Measurements from ENCODE around the gene ELL.

Gene ELL

DNA sequence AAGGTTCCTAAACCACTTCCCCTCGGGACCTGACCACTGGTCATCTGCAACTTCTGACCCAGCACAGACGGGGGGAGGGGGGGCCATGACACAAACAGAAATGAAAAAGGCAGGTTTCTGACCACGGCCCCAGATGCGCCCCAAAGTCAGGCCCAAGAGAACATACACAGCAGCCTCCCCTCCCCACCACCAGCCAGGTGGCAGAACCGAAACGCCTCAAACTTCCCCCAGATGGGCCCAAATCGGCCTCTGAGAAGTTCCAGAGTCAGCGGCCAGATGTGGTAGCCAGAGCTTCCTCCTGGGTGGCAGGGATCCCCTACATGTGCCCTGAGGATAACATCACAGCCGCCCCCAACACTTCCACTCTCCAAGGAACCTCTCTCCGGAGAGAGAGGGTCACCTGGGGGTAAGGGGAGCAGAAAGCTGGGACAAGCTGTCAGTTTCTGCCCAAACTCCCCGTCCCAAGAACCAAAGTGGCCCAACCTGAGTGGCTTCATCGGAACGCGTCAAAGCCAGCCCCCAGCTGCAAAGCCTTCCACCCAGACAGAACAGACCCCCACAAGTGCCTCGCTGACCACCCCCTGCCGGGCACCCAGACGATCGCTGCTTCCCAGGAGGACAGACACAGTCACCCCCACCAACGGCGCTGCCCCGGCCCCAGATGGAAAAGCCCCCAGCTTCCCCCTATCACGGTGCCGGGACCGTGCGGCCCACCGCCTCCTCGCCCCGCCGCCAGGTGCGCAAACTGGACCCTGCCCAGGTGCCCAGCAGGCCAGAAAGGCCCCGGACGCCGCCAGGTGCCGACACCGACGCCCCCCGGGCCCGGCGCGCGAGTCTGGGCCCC lies 800 bp downstream of the ELL start:
- TF ChIP-seq, protein P1, sequence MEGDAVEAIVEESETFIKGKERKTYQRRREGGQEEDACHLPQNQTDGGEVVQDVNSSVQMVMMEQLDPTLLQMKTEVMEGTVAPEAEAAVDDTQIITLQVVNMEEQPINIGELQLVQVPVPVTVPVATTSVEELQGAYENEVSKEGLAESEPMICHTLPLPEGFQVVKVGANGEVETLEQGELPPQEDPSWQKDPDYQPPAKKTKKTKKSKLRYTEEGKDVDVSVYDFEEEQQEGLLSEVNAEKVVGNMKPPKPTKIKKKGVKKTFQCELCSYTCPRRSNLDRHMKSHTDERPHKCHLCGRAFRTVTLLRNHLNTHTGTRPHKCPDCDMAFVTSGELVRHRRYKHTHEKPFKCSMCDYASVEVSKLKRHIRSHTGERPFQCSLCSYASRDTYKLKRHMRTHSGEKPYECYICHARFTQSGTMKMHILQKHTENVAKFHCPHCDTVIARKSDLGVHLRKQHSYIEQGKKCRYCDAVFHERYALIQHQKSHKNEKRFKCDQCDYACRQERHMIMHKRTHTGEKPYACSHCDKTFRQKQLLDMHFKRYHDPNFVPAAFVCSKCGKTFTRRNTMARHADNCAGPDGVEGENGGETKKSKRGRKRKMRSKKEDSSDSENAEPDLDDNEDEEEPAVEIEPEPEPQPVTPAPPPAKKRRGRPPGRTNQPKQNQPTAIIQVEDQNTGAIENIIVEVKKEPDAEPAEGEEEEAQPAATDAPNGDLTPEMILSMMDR (IDR thresholded peaks at IDR 0.05; ENCODE audit: control insufficient read depth, extremely low read depth, insufficient read depth), result no peak
- DNase-seq (ENCODE audit: low read depth), result no peak

DNA sequence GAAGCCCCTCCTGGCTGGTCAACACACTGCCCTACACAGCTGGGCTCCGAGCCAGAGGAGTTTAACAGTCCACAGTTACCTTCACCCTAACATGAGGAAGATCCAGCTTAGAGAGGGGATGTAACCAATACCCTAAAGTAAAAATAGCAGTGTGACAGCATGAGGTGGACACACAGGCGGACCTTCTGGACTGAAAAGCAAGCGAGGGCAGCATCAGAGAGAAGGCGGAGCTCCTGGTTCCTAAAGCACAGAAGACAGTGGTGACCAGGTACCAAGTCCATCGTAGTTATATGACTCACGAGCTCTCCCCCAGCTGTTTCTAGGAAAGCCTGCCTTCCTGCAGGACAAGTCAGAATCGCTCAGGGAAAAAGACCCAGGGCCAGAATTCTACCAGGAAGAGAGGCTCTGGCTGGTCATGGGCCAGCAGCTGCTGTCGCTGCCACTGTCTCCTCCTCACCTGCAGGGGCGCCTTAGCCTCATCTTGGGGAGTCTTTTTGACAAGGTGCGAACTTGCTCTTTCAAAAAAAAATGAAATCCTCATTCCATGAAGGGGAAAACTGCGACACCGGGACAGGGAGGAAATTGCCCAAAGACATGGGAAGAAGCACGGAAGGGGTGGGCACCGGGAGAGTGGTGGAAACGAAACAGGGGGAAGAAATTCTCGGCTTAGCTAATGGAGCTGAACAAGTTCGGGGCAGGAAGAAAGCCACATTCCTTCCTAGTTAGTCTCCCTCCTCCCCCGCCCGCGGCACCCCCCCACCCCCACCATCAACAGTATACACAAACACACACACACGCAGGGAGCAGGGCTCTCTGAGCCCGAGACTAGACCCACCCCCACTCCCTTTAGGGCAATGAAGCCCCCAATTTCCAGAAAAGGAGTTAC lies 1.7 kb downstream of the ELL start:
- H3K4me3 ChIP-seq (ENCODE audit: low read depth, low read length), result peak overlapping the region; percentile 66
- peak; percentile 82 for DNase-seq (ENCODE audit: low read depth)
- TF ChIP-seq, protein P1 (IDR thresholded peaks at IDR 0.05; ENCODE audit: control insufficient read depth, extremely low read depth, insufficient read depth), result peak; percentile 77

More for the DNA sequence above, 800 bp downstream of the ELL start:
- peak overlapping the region; percentile 66 for H3K4me3 ChIP-seq (ENCODE audit: low read depth, low read length)

DNA sequence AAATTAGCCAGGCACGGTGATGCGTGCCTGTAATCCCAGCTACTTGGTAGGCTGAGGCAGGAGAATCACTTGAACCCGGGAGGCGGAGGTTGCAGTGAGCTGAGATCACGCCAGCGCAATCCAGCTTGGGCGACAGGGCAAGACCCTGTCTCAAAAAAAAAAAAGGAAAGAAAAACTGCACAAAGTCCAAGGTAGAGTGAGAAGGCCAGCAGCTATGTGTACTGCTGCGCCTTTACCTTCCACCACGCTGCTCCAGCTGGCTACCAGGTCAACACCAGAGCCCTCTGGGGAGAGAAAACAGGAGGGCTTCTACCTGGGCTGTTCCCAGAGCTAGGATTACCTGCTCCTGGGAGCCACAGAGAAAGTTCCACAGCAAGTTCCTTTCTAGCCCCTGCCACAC lies 3.2 kb downstream of the ELL start:
- no peak for DNase-seq (ENCODE audit: low read depth)
- H3K4me3 ChIP-seq (ENCODE audit: low read depth, low read length), result no peak overlapping the region
- TF ChIP-seq, protein P1 (IDR thresholded peaks at IDR 0.05; ENCODE audit: control insufficient read depth, extremely low read depth, insufficient read depth), result no peak

DNA sequence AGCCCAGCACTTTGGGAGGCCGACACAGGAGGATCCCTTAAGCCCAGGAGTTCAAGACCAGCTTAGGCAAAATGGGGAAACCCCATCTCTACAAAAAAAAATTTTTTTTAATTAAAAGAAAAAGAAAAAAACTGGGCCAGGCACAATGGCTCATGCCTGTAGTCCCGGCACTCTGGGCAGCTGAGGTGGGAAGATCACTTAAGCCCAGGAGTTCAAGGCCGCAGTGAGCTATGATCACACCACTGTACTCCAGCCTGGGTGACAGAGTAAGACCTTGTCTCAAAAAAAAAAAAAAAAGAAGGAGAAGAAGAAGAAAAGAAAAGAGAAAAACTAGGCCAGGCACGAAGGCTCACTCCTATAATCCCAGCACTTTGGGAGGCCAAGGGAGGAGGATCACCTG lies 4.3 kb downstream of the ELL start:
- no peak for DNase-seq (ENCODE audit: low read depth)
- TF ChIP-seq, protein P1 (IDR thresholded peaks at IDR 0.05; ENCODE audit: control insufficient read depth, extremely low read depth, insufficient read depth), result no peak
- no peak overlapping the region for H3K4me3 ChIP-seq (ENCODE audit: low read depth, low read length)

DNA sequence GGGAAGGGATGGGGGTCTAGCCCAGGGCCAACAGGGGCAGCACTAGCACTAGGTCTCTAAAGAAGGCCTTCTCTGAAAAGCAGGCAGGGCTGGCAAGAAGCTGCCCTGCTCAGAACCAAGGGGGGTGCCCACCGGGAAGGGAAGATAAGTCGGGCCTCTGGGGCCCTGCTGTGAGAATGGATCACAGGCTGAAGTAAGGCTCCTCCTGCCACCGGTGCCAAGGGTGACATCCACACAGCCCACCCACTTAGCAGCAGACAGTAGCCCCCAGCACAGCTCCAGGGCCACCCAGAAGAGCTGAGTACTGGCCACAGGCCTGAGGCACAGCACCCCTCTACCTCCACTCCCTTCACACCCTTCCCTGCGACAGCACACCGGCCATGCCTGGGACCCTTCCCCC lies 5.9 kb downstream of the ELL start:
- no peak for DNase-seq (ENCODE audit: low read depth)
- H3K4me3 ChIP-seq (ENCODE audit: low read depth, low read length), result no peak overlapping the region
- TF ChIP-seq, protein P1 (IDR thresholded peaks at IDR 0.05; ENCODE audit: control insufficient read depth, extremely low read depth, insufficient read depth), result no peak

DNA sequence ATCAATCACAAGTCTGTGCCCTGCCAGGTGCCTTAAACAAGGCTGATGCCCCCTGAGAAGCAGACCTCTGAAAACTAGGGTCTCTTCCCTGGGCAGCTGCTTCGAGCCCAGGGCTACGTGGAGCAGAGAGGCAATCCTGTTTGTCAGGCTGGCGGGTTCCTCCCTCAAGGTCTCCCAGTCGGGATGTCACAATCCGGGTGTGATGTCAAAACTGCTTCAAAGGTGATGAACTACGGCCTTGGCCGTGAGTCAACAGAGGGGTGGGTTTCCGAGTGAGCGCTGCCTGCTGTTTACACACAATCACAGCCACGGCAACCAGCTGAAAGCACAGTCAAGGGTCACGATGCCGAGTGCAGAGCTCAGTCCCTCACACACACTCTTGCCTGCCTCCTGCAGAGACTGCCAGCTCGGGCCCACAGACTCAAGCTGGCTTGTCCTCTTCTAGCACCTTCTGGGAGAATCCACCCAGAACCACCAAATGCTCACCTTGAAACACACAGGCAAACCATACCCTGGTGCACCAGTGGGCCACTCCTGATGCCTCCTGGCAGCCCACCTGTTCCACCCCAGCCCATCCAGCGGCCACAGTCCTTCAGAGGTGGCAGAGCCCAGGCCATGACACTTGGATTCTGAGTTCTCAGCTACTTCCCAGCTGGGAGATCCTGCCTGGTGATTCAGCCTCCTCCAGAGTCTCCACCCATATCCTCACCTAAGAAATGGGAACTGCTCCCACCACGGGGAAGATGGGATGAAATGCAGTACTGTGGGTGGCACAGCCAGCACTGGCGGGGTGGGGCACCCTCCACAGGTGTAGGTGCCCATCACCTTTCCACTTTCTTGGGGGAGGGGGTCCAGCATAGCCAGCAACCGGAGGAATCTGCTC lies 6.8 kb downstream of the ELL start:
- no peak for DNase-seq (ENCODE audit: low read depth)
- no peak overlapping the region for H3K4me3 ChIP-seq (ENCODE audit: low read depth, low read length)
- TF ChIP-seq, protein P1 (IDR thresholded peaks at IDR 0.05; ENCODE audit: control insufficient read depth, extremely low read depth, insufficient read depth), result no peak
